ENCODE measurements around the gene TMEM151B. TPM values are rescaled to one million over a fixed set of nuclear protein-coding genes. Genes with fewer than 3 reads are reported as not detected.

TMEM151B gene
- total RNA-seq, 1 experiment from 2014 or later: 0.05 TPM

Other genes with a start within 250 kb of the TMEM151B start
- gene MRPL14, start 143.0 kb upstream of the TMEM151B start, total RNA-seq (2014; rRNA removed; shearing (Covaris generic)): 60.0 and 61.2 TPM in 2 replicates
- 23.6 and 27.6 TPM in 2 replicates for gene TMEM63B, start 142.9 kb upstream of the TMEM151B start, total RNA-seq (2014; rRNA removed; shearing (Covaris generic))
- gene CAPN11, start 111.6 kb upstream of the TMEM151B start, total RNA-seq (2014; rRNA removed; shearing (Covaris generic)): not detected in 2 replicates
- not detected in 2 replicates for gene MYMX, start 53.5 kb upstream of the TMEM151B start, total RNA-seq (2014; rRNA removed; shearing (Covaris generic))
- gene SLC29A1, start 46.9 kb upstream of the TMEM151B start, total RNA-seq (2014; rRNA removed; shearing (Covaris generic)): 8.6 and 9.3 TPM in 2 replicates
- 1,764 and 1,784 TPM in 2 replicates for gene HSP90AB1, start 23.3 kb upstream of the TMEM151B start, total RNA-seq (2014; rRNA removed; shearing (Covaris generic))
- 334 and 361 TPM in 2 replicates for gene SLC35B2, start 12.9 kb upstream of the TMEM151B start, total RNA-seq (2014; rRNA removed; shearing (Covaris generic))
- 11.6 and 12.5 TPM in 2 replicates for gene NFKBIE, start 4.9 kb upstream of the TMEM151B start, total RNA-seq (2014; rRNA removed; shearing (Covaris generic))
- gene AARS2, start 42.9 kb downstream of the TMEM151B start, total RNA-seq (2014; rRNA removed; shearing (Covaris generic)): 21.7 and 22.2 TPM in 2 replicates
- 0.53 and 0.74 TPM in 2 replicates for gene SPATS1, start 72.2 kb downstream of the TMEM151B start, total RNA-seq (2014; rRNA removed; shearing (Covaris generic))
- 24.6 and 24.9 TPM in 2 replicates for gene CDC5L, start 117.3 kb downstream of the TMEM151B start, total RNA-seq (2014; rRNA removed; shearing (Covaris generic))